ENCODE data around the gene INAVA.

DNA sequence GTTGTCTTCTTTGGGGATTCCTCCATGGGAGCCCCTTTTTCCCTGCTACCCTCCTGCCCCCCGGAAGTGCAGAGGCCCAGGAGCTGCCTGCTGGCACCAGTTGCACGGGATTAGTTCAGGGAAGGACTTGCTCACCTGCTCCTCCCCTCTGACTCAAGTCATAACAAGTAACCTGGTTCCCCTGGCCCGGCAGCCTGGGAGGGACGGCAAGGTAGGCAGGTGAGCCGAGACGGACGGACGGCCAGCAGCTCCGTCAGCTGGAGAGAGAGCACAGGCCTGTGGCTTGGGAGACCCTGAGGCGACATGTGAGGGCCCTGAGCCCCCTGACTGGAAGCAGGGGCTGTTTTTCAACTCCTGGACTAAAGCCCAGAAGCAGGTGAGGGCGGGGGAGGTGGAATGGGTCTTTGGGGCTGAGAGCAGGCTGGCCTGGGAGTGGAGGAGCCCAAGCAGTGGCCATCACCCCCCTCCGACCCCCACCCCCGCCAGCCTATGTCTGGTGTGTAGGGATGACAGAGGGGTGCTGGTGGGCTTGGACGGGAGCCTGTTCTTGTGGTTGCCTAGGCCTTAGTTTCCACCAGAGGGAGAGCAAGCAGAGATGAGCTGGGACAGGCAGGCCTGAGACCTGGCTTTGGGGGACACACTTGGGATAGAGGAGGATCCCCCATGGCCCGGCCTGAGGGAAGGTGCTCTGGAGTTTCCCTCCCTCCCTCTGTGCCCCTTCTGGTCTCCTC lies at the start of gene INAVA:
- TF ChIP-seq, protein P1, sequence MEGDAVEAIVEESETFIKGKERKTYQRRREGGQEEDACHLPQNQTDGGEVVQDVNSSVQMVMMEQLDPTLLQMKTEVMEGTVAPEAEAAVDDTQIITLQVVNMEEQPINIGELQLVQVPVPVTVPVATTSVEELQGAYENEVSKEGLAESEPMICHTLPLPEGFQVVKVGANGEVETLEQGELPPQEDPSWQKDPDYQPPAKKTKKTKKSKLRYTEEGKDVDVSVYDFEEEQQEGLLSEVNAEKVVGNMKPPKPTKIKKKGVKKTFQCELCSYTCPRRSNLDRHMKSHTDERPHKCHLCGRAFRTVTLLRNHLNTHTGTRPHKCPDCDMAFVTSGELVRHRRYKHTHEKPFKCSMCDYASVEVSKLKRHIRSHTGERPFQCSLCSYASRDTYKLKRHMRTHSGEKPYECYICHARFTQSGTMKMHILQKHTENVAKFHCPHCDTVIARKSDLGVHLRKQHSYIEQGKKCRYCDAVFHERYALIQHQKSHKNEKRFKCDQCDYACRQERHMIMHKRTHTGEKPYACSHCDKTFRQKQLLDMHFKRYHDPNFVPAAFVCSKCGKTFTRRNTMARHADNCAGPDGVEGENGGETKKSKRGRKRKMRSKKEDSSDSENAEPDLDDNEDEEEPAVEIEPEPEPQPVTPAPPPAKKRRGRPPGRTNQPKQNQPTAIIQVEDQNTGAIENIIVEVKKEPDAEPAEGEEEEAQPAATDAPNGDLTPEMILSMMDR (conservative IDR thresholded peaks at IDR 0.05; ENCODE audit: low read length) = peak; percentile 32; the same call in 1 of the 2 replicates
- TF ChIP-seq EZH2phosphoT487 (IDR thresholded peaks at IDR 0.05; ENCODE audit: borderline replicate concordance) = no peak
